K562 (cell line): ENCODE results near the gene KCNJ9. TPM values are rescaled to one million over a fixed set of nuclear protein-coding genes. Genes with fewer than 3 reads are reported as not detected.

ENCODE experiments used
- CBX3 ChIP-seq, 2 experiments: IDR thresholded peaks; 1 replicate in 1 of 2; 2 replicates in 1 of 2; pipeline ENCODE4 v1.6.1; 2012; ENCODE audit warnings: inconsistent platforms in 2 of 2, low read length in 2 of 2, borderline replicate concordance in 1 of 2, control low read depth in 1 of 2
- CEBPG ChIP-seq, 3 experiments: fragments of 200-800 bp in 1 of 3; sonication (Bioruptor generic) in 1 of 3; sonication (generic) in 1 of 3; formaldehyde crosslinking in 1 of 3; IDR thresholded peaks in 2 of 3; conservative IDR thresholded peaks in 1 of 3; 2 replicates each; pipeline versions ENCODE4 v1.6.1 to v1.8.0; 2016 to 2022; ENCODE audit warnings: missing compliant biosample characterization in 2 of 3, missing genetic modification characterization in 2 of 3, mild to moderate bottlenecking in 1 of 3, missing genetic modification reagents in 1 of 3
- CEBPZ ChIP-seq: fragments of 150-350 bp; IDR thresholded peaks from 2 replicates; pipeline ENCODE4 v1.6.1; 2014; ENCODE audit warnings: low read depth, mild to moderate bottlenecking, low read length, borderline replicate concordance
- HOMEZ ChIP-seq: fragments of 250-450 bp; sonication (Bioruptor Pico); IDR thresholded peaks from 2 replicates; pipeline ENCODE4 v1.4.0; 2020; ENCODE audit warnings: mild to moderate bottlenecking, moderate library complexity
- MLLT1 ChIP-seq, 2 experiments: fragments of 450-650 bp; IDR thresholded peaks; 2 replicates each; pipeline ENCODE4 v1.6.1; 2016
- NFE2L1 ChIP-seq: fragments of 450-650 bp; IDR thresholded peaks from 2 replicates; pipeline ENCODE4 v1.6.1; 2016; ENCODE audit warnings: missing genetic modification characterization, low read depth, mild to moderate bottlenecking, missing compliant biosample characterization, moderate library complexity, borderline replicate concordance
- POLR2AphosphoS2 ChIP-seq: IDR thresholded peaks from 2 replicates; pipeline ENCODE4 v1.6.1; 2012; ENCODE audit warnings: low read length, improper control_type of control experiment
- RAD21 ChIP-seq, 2 experiments: fragments of 250-450 bp in 1 of 2; fragments of 450-650 bp in 1 of 2; sonication (Bioruptor Pico) in 1 of 2; formaldehyde crosslinking in 1 of 2; IDR thresholded peaks in 1 of 2; conservative IDR thresholded peaks in 1 of 2; 2 replicates each; pipeline versions ENCODE4 v1.4.0 to v1.8.0; 2020 to 2022; ENCODE audit warnings: mild to moderate bottlenecking in 2 of 2, moderate library complexity in 1 of 2
- RUNX1 ChIP-seq: sonication (generic); IDR thresholded peaks from 2 replicates; pipeline ENCODE4 v1.6.1; 2016; ENCODE audit warnings: antibody characterized with exemption, low read depth
- SIN3B ChIP-seq: fragments of 450-650 bp; IDR thresholded peaks from 2 replicates; pipeline ENCODE4 v1.6.1; 2017; ENCODE audit warnings: low read depth, mild to moderate bottlenecking, moderate library complexity
- SMC3 ChIP-seq: conservative IDR thresholded peaks from 2 replicates; pipeline ENCODE4 v1.6.1; 2011; ENCODE audit warnings: low read depth, low read length, improper control_type of control experiment; ENCODE audit not compliant: insufficient read depth
- SREBF1 ChIP-seq: fragments of 150-350 bp; IDR thresholded peaks from 2 replicates; pipeline ENCODE4 v1.6.1; 2014; ENCODE audit warnings: antibody characterized with exemption, low read depth, low read length, borderline replicate concordance
- STAG1 ChIP-seq: sonication (generic); formaldehyde crosslinking; IDR thresholded peaks from 2 replicates; pipeline ENCODE4 v1.5.0; 2020; ENCODE audit warnings: missing genetic modification reagents, borderline replicate concordance
- TBL1XR1 ChIP-seq, 2 experiments: IDR thresholded peaks; 2 replicates each; pipeline ENCODE4 v1.6.1; 2012; ENCODE audit warnings: improper control_type of control experiment in 2 of 2, low read length in 2 of 2, mild to moderate bottlenecking in 1 of 2
- THAP7 ChIP-seq: fragments of 250-450 bp; sonication (Bioruptor Pico); IDR thresholded peaks from 2 replicates; pipeline ENCODE4 v1.5.0; 2021
- ZNF316 ChIP-seq: fragments of 450-650 bp; IDR thresholded peaks from 2 replicates; pipeline ENCODE4 v1.6.1; 2016
- ZNF449 ChIP-seq: fragments of 250-450 bp; sonication (Bioruptor Pico); IDR thresholded peaks from 2 replicates; pipeline ENCODE4 v1.8.0; 2022; ENCODE audit warnings: moderate library complexity, mild to moderate bottlenecking, inconsistent platforms
- ZSCAN29 ChIP-seq: fragments of 450-650 bp; IDR thresholded peaks from 2 replicates; pipeline ENCODE4 v1.6.1; 2017
- polyA plus RNA-seq, 8 experiments: library from polyadenylated mRNA; depleted of rRNA in 4 of 8; stranded (reverse) in 5 of 8; unstranded in 3 of 8; fragments of >200 nt; fragmentation: Nextera tagmentation in 2 of 8; fragmentation: Illumina TruSeq in 1 of 8; extraction: Ambion mirVana in 2 of 8; extraction: Trizol in 1 of 8; gene quantifications; 2 replicates each; pipeline versions ENCODE4 v1.2.1 to v1.2.3, GENCODE V29; 2011 to 2014; ENCODE audit warnings: inconsistent platforms in 1 of 8, missing spikeins in 1 of 8
- total RNA-seq, 7 experiments: library from RNA; depleted of rRNA in 6 of 7; stranded (reverse); fragments of >200 nt in 6 of 7; fragmentation: Illumina TruSeq in 2 of 7; extraction: Trizol in 2 of 7; gene quantifications; 2 replicates each; pipeline versions ENCODE4 v1.2.1 to v1.2.3, GENCODE V29; 2011 to 2021; ENCODE audit warnings: low replicate concordance in 1 of 7

Gene KCNJ9
- total and polyA plus RNA-seq, 9 of the 15 experiments (the other 6 are each of a cell fraction or from before 2014, with no cell fraction given): not detected

- TF ChIP-seq SMC3 (peak; percentile 67), RUNX1 (no peak), CEBPG (CRISPR knock-in tag; IDR thresholded peaks at IDR 0.05) (no peak), CEBPG (tag; conservative IDR thresholded peaks at IDR 0.05 in 1 of 2, IDR thresholded peaks at IDR 0.05 in 1 of 2) (no peak), POLR2AphosphoS2 (no peak), RAD21 (CRISPR knock-in tag; conservative IDR thresholded peaks at IDR 0.05 in 1 of 2, IDR thresholded peaks at IDR 0.05 in 1 of 2) (peak; percentile 71 to 84), THAP7 (CRISPR knock-in tag) (no peak), STAG1 (peak; percentile 54; the same call in 1 of the 2 replicates), SIN3B (no peak), CBX3 (IDR thresholded peaks at IDR 0.05; ENCODE audit: borderline replicate concordance in 1 of 2, low read length in 2 of 2) (no peak), SREBF1 (no peak), TBL1XR1 (IDR thresholded peaks at IDR 0.05; ENCODE audit: low read length in 2 of 2) (0 out of 4 replicates have a peak, but pooled peaks of 1 of the 2 experiments have one; percentile 44), CEBPZ (no peak), HOMEZ (CRISPR knock-in tag) (no peak), ZNF316 (no peak), MLLT1 (IDR thresholded peaks at IDR 0.05) (no peak), NFE2L1 (tag) (no peak), ZNF449 (CRISPR knock-in tag) (no peak), ZSCAN29 (no peak)
Observed at GRCh38 chr1:160085686-160086455, 4.5 kb downstream of the KCNJ9 start (continued).
